ENCODE measurements around the gene KLHL13. TPM values are rescaled to one million over a fixed set of nuclear protein-coding genes. Genes with fewer than 3 reads are reported as not detected.

The KLHL13 gene, protein sequence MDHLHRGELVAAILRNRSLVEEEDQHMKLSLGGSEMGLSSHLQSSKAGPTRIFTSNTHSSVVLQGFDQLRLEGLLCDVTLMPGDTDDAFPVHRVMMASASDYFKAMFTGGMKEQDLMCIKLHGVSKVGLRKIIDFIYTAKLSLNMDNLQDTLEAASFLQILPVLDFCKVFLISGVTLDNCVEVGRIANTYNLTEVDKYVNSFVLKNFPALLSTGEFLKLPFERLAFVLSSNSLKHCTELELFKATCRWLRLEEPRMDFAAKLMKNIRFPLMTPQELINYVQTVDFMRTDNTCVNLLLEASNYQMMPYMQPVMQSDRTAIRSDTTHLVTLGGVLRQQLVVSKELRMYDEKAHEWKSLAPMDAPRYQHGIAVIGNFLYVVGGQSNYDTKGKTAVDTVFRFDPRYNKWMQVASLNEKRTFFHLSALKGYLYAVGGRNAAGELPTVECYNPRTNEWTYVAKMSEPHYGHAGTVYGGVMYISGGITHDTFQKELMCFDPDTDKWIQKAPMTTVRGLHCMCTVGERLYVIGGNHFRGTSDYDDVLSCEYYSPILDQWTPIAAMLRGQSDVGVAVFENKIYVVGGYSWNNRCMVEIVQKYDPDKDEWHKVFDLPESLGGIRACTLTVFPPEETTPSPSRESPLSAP
- not detected in 2 replicates for total RNA-seq

DNA sequence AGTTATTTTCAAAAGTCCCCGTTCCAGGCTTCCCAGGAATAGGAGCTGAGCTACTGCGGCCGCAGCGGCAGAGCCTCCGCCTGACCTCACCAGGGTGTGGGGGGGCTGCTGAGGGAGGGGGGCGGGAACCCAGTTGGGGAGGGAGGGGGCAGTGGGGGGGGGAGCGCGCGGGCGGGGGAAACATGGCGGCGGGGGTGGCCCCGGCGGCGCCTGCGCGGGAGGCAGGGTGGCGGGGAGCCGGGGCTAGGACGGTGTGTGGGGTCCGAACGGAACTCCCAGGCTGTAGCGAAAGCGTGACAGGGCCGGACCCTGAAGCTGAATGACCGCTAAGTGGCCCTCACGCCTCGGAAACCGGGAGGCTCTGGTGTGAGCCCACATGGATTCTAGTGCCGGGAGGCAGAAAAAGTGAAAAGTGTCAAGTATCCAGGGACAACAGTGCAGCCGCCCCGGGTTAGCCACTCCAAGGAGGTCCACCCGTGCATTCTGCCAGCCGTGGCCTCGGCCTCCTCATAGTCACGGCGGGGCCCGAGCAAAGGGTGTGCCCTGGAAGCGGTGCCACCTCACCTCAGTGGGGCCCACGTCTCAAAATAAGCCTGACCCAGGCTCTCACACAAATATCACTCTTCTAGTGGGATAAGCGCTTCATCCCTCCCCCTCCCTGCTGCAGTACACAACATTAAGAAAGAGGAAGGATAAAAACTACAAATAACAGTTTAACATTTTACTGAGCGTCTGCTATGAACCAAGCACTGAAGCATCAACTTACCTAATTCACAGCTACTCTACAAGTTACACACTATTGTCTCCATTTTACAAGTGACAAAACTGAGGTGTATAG lies at the start of gene KLHL13:
TSS of gene KLHL13 (minus strand) at position 98 of the 838 bp plus-strand sequence. CDS start 88,337 bp downstream, outside the sequence.
- POLR2A ChIA-PET = no interaction called here
- Mint-ChIP-seq H3K4me3 (peak within 1 kb of the TSS; percentile 68), H3K9me3 (peaks cover 2% of the 10 kb centered on the region), H3K36me3 (ENCODE audit: low read depth) (no peaks in the 10 kb centered on the region), H3K4me1 (peaks cover 7% of the 10 kb centered on the region), H3K27me3 (peaks cover 9% of the 10 kb centered on the region), H3K27ac (no peak within 1 kb of the TSS)
- intact Hi-C loops (cut with micrococcal nuclease) = no loop called here
- no peak for ATAC-seq (ENCODE audit: low read depth)
- no peak for DNase-seq
- no peak for TF ChIP-seq CTCF (IDR thresholded peaks at IDR 0.05)
- CTCF ChIA-PET = no interaction called here

DNA sequence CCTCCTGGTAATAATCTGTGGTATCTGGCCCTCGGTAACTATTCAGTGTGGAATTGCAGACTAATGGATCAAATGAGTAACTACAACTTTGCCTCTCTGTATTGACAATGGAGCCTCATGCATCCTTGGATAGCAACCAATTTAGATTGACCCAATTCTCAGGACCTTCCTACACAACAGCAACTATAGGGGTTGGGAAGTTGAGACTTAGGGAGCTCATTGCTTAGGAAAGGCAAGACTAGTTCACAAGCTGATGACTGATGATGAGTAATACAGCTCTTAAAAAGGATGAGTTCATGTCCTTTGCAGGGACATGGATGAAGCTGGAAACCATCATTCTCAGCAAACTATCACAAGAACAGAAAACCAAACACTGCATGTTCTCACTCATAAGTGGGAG lies 47.5 kb upstream of the KLHL13 start:
- no peak for DNase-seq
- intact Hi-C loops (cut with micrococcal nuclease) = no loop called here
- Mint-ChIP-seq H3K36me3 (ENCODE audit: low read depth) (no peaks in the 10 kb centered on the region), H3K27ac (no peak overlapping the region), H3K4me1 (no peaks in the 10 kb centered on the region), H3K4me3 (no peak overlapping the region), H3K27me3 (no peaks in the 10 kb centered on the region), H3K9me3 (no peaks in the 10 kb centered on the region)
- no peak for TF ChIP-seq CTCF (IDR thresholded peaks at IDR 0.05)
- no peak for ATAC-seq (ENCODE audit: low read depth)
- CTCF ChIA-PET = no interaction called here
- POLR2A ChIA-PET = no interaction called here

GRCh38 chrX:118156953-118157608 lies 40.5 kb upstream of the KLHL13 start:
- intact Hi-C loops (cut with micrococcal nuclease) = no loop called here
- ChIA-PET CTCF (no interaction called here), POLR2A (no interaction called here)
- no peak overlapping the region for H3K4me3 Mint-ChIP-seq
- H3K27me3 Mint-ChIP-seq = no peaks in the 10 kb centered on the region
- no peak for DNase-seq
- no peak for TF ChIP-seq CTCF (IDR thresholded peaks at IDR 0.05)
- no peak overlapping the region for H3K27ac Mint-ChIP-seq
- no peak for ATAC-seq (ENCODE audit: low read depth)
- H3K9me3 Mint-ChIP-seq = no peaks in the 10 kb centered on the region
- no peaks in the 10 kb centered on the region for H3K36me3 Mint-ChIP-seq (ENCODE audit: low read depth)
- H3K4me1 Mint-ChIP-seq = no peaks in the 10 kb centered on the region

DNA sequence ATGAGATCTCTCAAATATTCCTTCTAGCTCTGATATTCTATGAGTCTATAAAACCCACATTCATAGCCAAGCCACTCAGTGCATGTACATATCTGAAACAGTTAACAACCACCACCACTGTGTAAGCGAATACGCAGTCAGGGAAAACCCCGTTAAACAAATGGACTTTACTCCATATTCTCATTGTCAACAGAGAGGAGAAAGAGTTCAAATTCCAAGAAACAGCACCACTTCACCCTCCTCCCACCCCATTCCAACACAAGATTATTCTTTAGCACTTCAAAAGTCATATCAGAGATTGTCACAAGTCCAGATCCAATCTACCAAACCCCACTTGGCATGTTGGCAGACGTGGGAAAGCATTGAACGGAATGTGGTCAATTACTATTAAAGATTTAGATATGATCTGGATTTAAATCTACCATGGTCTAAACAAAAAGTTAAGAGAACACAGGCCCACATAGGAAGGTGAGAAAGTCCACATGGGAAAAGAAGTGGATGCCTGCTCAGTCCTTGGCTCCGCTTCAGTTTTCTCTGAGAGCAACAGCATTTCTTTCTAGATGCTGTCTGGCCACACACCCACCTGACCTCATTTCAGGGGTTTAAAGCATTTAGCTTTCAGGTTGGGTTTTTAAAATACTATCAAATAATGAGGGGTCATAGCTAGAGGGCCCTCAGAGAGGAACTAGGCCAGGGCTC lies 39.8 kb upstream of the KLHL13 start:
- H3K4me3 Mint-ChIP-seq = no peak overlapping the region
- no peaks in the 10 kb centered on the region for H3K9me3 Mint-ChIP-seq
- H3K27ac Mint-ChIP-seq = no peak overlapping the region
- no peak for DNase-seq
- no peaks in the 10 kb centered on the region for H3K27me3 Mint-ChIP-seq
- no peak for TF ChIP-seq CTCF (IDR thresholded peaks at IDR 0.05)
- POLR2A ChIA-PET = no interaction called here
- no peaks in the 10 kb centered on the region for H3K4me1 Mint-ChIP-seq
- intact Hi-C loops (cut with micrococcal nuclease) = no loop called here
- no peaks in the 10 kb centered on the region for H3K36me3 Mint-ChIP-seq (ENCODE audit: low read depth)
- ATAC-seq (ENCODE audit: low read depth) = no peak
- CTCF ChIA-PET = no interaction called here
